ENCODE measurements around the gene C10orf105. TPM values are rescaled to one million over a fixed set of nuclear protein-coding genes. Genes with fewer than 3 reads are reported as not detected.

C10orf105 gene
- total RNA-seq, 4 donors from 2014 or later = 0.07 to 1.2 TPM; not detected in 2

DNA sequence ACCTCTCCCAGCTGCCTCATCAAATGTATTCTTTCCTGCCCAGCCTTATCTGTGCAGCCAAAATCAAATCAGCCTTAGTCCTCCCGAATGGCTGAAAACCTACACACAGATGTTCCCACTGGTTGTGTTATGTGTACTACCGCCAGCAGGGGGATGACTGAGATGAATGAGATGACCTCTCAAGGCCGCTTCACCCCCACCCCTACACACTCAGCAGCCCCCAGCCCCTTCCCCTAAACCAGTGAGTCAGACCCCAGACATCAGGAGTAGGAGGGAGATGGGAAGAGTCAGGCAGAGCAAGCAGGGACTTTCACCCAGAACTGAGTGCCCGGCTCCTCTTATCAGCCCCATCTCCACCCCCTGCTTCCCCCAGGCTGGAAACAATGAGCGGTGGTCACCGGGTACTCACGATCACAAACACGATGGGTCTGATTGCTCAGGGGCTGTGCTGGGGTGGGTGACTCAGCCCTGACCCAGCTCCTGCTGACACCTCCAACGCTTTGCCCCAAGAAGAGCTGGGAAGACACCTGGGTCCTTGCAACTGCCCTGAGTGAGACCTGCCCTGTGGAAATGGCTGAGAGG is 6.5 kb upstream of the C10orf105 start:
- TF ChIP-seq, protein P1, sequence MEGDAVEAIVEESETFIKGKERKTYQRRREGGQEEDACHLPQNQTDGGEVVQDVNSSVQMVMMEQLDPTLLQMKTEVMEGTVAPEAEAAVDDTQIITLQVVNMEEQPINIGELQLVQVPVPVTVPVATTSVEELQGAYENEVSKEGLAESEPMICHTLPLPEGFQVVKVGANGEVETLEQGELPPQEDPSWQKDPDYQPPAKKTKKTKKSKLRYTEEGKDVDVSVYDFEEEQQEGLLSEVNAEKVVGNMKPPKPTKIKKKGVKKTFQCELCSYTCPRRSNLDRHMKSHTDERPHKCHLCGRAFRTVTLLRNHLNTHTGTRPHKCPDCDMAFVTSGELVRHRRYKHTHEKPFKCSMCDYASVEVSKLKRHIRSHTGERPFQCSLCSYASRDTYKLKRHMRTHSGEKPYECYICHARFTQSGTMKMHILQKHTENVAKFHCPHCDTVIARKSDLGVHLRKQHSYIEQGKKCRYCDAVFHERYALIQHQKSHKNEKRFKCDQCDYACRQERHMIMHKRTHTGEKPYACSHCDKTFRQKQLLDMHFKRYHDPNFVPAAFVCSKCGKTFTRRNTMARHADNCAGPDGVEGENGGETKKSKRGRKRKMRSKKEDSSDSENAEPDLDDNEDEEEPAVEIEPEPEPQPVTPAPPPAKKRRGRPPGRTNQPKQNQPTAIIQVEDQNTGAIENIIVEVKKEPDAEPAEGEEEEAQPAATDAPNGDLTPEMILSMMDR (IDR thresholded peaks at IDR 0.05) = peak in 1 of 4 experiments; percentile 7
- TF ChIP-seq POLR2A (IDR thresholded peaks at IDR 0.05) = no peak
- intact Hi-C loops (cut with DNase I; ENCODE audit: low total_unique reads) = no loop called here
- Histone ChIP-seq H3K27ac (peak overlapping the region in 1 of 2 donors; percentile 25), H3K27me3 (no peaks in the 10 kb centered on the region), H3K36me3 (no peaks in the 10 kb centered on the region), H3K4me1 (peaks cover 0 to 21% of the 10 kb centered on the region in 2 donors), H3K4me3 (no peak overlapping the region), H3K9me3 (no peaks in the 10 kb centered on the region)
- DNase-seq = no peak

DNA sequence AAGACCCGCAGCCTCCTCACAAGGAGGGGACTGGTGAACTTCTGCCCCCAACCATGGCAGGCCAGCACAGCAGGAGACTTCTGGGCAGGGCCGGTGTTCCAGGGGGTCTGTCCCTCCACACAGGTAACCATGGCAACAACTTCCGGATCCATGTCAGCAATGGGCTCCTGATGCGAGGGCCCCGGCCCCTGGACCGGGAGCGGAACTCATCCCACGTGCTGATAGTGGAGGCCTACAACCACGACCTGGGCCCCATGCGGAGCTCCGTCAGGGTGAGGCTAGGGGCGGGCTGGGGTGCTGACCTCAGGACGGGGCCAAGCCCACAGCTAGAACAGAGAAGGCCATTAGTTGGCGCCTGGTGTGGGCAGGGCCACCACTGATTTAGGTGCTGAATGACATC is 5.7 kb upstream of the C10orf105 start:
- Histone ChIP-seq H3K27ac (no peak overlapping the region), H3K27me3 (no peaks in the 10 kb centered on the region), H3K9me3 (no peaks in the 10 kb centered on the region), H3K4me1 (peaks cover 0 to 21% of the 10 kb centered on the region in 2 donors), H3K36me3 (no peaks in the 10 kb centered on the region), H3K4me3 (no peak overlapping the region)
- intact Hi-C loops (cut with DNase I; ENCODE audit: low total_unique reads) = no loop called here
- DNase-seq = no peak
- TF ChIP-seq, protein P1 (IDR thresholded peaks at IDR 0.05) = no peak
- TF ChIP-seq POLR2A (IDR thresholded peaks at IDR 0.05) = no peak

DNA sequence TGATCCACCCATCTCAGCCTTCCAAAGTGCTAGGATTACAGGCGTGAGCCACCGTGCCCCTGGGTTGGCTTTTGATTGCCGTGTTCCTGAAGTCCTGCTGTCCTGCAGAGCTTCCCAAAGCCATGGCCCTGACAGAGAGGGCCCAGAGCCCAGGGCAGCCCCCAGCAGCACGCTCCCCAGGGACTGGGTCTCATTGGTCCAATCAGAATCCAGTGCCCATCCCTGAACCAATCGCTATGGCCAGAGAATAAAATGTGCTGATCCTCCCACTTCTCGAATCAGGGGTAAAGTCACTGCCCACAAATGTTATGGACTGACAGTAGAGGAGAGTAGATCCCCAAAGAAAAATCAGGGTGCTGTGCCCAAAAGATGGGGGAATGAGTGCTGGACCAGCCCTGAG is 5.0 kb upstream of the C10orf105 start:
- no peaks in the 10 kb centered on the region for H3K27me3 ChIP-seq
- no peak for TF ChIP-seq POLR2A (IDR thresholded peaks at IDR 0.05)
- TF ChIP-seq, protein P1 (IDR thresholded peaks at IDR 0.05) = no peak
- intact Hi-C loops (cut with DNase I; ENCODE audit: low total_unique reads) = no loop called here
- no peak overlapping the region for H3K4me3 ChIP-seq
- no peak overlapping the region for H3K27ac ChIP-seq
- H3K9me3 ChIP-seq = no peaks in the 10 kb centered on the region
- DNase-seq = no peak
- H3K36me3 ChIP-seq = no peaks in the 10 kb centered on the region
- peaks cover 0 to 21% of the 10 kb centered on the region in 2 donors for H3K4me1 ChIP-seq

DNA sequence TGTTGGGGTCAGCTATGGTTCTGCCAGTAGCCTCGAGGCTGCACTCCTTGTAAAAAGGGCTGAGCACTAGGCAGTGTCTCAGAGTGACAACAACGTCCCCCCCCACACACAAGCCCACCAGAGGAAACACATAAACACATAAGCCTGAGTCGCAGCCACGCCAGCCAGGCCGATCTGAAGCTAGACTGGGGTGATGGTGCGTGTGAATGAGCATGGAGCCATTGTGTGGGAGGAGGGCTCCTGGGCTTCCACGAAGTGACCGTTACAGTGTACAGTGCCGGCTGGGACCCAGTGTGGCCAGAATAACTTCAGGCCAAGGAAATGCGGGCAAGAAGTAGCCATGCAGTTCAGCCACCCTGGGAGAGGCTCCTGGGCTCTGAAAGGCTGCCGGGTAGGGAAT is 3.7 kb upstream of the C10orf105 start:
- Histone ChIP-seq H3K4me1 (peaks cover 3 to 21% of the 10 kb centered on the region in 2 donors), H3K27ac (no peak overlapping the region), H3K9me3 (no peaks in the 10 kb centered on the region), H3K36me3 (no peaks in the 10 kb centered on the region), H3K4me3 (no peak overlapping the region), H3K27me3 (no peaks in the 10 kb centered on the region)
- no peak for TF ChIP-seq POLR2A (IDR thresholded peaks at IDR 0.05)
- TF ChIP-seq, protein P1 (IDR thresholded peaks at IDR 0.05) = no peak
- intact Hi-C loops (cut with DNase I; ENCODE audit: low total_unique reads) = no loop called here
- DNase-seq = no peak

DNA sequence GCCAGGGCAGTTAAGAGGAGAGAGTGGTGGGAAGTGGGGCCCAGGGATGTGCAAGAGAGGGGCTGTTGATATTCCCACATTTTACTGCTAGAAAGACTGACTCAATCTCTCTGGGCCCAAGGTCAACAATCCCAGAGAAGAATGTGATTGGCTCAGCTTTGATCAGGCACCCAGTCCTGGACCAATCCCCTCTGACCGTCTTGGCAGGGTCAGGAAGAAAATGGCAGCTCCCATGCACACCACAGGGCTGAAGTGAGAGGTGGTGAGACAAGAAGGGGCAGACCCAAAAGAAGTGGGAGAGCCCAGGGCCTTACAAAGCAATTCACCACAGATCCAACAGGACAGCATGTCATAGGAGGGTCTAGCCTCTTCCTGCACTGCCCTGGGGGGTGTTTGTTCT is 3.3 kb upstream of the C10orf105 start:
- intact Hi-C loops (cut with DNase I; ENCODE audit: low total_unique reads) = no loop called here
- Histone ChIP-seq H3K27ac (no peak overlapping the region), H3K4me3 (no peak overlapping the region)

More for the DNA sequence above, 3.3 kb upstream of the C10orf105 start:
- H3K4me1 ChIP-seq = peaks cover 3 to 19% of the 10 kb centered on the region in 2 donors
- H3K9me3 ChIP-seq = no peaks in the 10 kb centered on the region
- DNase-seq = no peak
- no peaks in the 10 kb centered on the region for H3K36me3 ChIP-seq
- no peaks in the 10 kb centered on the region for H3K27me3 ChIP-seq
- TF ChIP-seq POLR2A (IDR thresholded peaks at IDR 0.05) = no peak
- TF ChIP-seq, protein P1 (IDR thresholded peaks at IDR 0.05) = no peak

Data from uterus (tissue), 4 donors.